PC-3 (cell line): Measurements from ENCODE around the gene ITPR3. TPM values are rescaled to one million over a fixed set of nuclear protein-coding genes. Genes with fewer than 3 reads are reported as not detected.
A peak's percentile ranks its signal among the peaks of the same experiment; 100 is the strongest.

Experiments
- ATAC-seq: fragments of 200-7000 bp; cut with Tn5 transposase; 2 replicates; pipeline ENCODE4 v1.9.1; 2020; ENCODE audit warnings: mild to moderate bottlenecking, moderate library complexity
- BruUV-seq: library from RNA; stranded (reverse); fragments of 400-500 nt; replicated peaks from 2 replicates; lab custom pipeline; 2021; lab: Mats Ljungman, UMichigan
- CTCF ChIA-PET: fragments of 300-600 bp; sonication (Branson Sonifier 250); formaldehyde crosslinking; loops from one replicate; lab custom pipeline; 2022; ENCODE audit warnings: antibody characterized with exemption; lab: Charles Lee
- POLR2A ChIA-PET: fragments of 300-600 bp; sonication (Branson Sonifier 250); formaldehyde crosslinking; loops from one replicate; lab custom pipeline; 2022; ENCODE audit warnings: antibody characterized with exemption; ENCODE audit not compliant: unreplicated experiment; lab: Charles Lee
- DNase-seq: peaks from one replicate; pipeline ENCODE4 v3.0.0-alpha.2; 2015
- H2AFZ ChIP-seq: fragments of 300-600 bp; sonication (generic); 2 replicates; pipeline ENCODE4 v1.6.0; 2016; ENCODE audit warnings: antibody characterized with exemption, low read length
- H3F3A ChIP-seq: fragments of 300-600 bp; sonication (generic); one replicate; pipeline ENCODE4 v1.6.0; 2017; ENCODE audit warnings: antibody characterized with exemption, low read length, control low read depth, mild to moderate bottlenecking; ENCODE audit not compliant: unreplicated experiment
- H3K27ac ChIP-seq: fragments of 300-600 bp; sonication (generic); 2 replicates; pipeline ENCODE4 v1.5.1; 2016; ENCODE audit warnings: mild to moderate bottlenecking, low read length
- H3K27me3 ChIP-seq: fragments of 300-600 bp; sonication (generic); 2 replicates; pipeline ENCODE4 v1.6.1; 2016; ENCODE audit warnings: low read length, mixed read lengths
- H3K36me3 ChIP-seq: fragments of 300-600 bp; sonication (generic); 2 replicates; pipeline ENCODE4 v1.6.1; 2016; ENCODE audit warnings: low read depth, mixed run types, low read length, mixed read lengths
- H3K4me1 ChIP-seq: fragments of 300-600 bp; sonication (generic); 2 replicates; pipeline ENCODE4 v1.5.1; 2016; ENCODE audit warnings: low read length; ENCODE audit not compliant: insufficient read depth
- H3K4me2 ChIP-seq: fragments of 300-600 bp; sonication (generic); 2 replicates; pipeline ENCODE4 v1.6.0; 2016; ENCODE audit warnings: low read length
- H3K4me3 ChIP-seq: fragments of 300-600 bp; sonication (generic); 2 replicates; pipeline ENCODE4 v1.5.1; 2016; ENCODE audit warnings: mild to moderate bottlenecking, low read length, mixed read lengths
- H3K79me2 ChIP-seq: fragments of 300-600 bp; sonication (generic); 2 replicates; pipeline ENCODE4 v1.6.1; 2017; ENCODE audit warnings: low read length, mixed read lengths
- H3K9ac ChIP-seq: fragments of 300-600 bp; sonication (generic); 2 replicates; pipeline ENCODE4 v1.6.0; 2016; ENCODE audit warnings: mild to moderate bottlenecking, low read length
- H3K9me2 ChIP-seq: fragments of 300-600 bp; sonication (generic); replicated peaks from 2 replicates; pipeline ENCODE4 v1.6.1; 2016; ENCODE audit warnings: mixed run types, low read length, mixed read lengths
- H3K9me3 ChIP-seq: fragments of 300-600 bp; sonication (generic); 2 replicates; pipeline ENCODE4 v1.6.1; 2016; ENCODE audit warnings: low read length, mixed read lengths
- H4K20me1 ChIP-seq: fragments of 300-600 bp; sonication (generic); 2 replicates; pipeline ENCODE4 v1.6.1; 2016; ENCODE audit warnings: low read length, mixed read lengths
- CTCF ChIP-seq: fragments of 300-600 bp; sonication (generic); conservative IDR thresholded peaks from 2 replicates; pipeline ENCODE4 v1.5.1; 2017; ENCODE audit warnings: antibody characterized with exemption, low read depth, mild to moderate bottlenecking, low read length
- EZH2 ChIP-seq: fragments of 300-600 bp; sonication (generic); IDR thresholded peaks from one replicate; pipeline ENCODE4 v1.6.1; 2017; ENCODE audit warnings: antibody characterized with exemption, mild to moderate bottlenecking, low read length; ENCODE audit not compliant: unreplicated experiment
- EZH2phosphoT487 ChIP-seq: fragments of 300-600 bp; sonication (generic); IDR thresholded peaks from 2 replicates; pipeline ENCODE4 v1.6.1; 2018; ENCODE audit warnings: mild to moderate bottlenecking, antibody characterized with exemption, low read length, borderline replicate concordance
- intact Hi-C: fragments of 100-400 bp; cut with micrococcal nuclease; formaldehyde crosslinking; loops from 2 replicates; pipeline ENCODE4 v1.9.0; 2023
- microRNA-seq: library from miRNA; unstranded; fragments of <30 nt; microRNA quantifications from one replicate; pipeline ENCODE4 v1.1.0, GENCODE V29; 2020; ENCODE audit not compliant: unreplicated experiment
- total RNA-seq: library from RNA; depleted of rRNA; stranded (reverse); fragments of >200 nt; gene quantifications from 2 replicates; pipeline ENCODE4 v1.2.3, GENCODE V29; 2014; rRNA removed

The ITPR3 gene
- total RNA-seq, 1 experiment from 2014 or later = 41.8 TPM

GRCh38 chr6:33745548-33745947, 124.4 kb downstream of the ITPR3 start:
- Histone ChIP-seq H3K9me3 (no peaks in the 10 kb centered on the region), H3K9me2 (no peaks in the 10 kb centered on the region), H3K9ac (no peak overlapping the region), H3F3A (no peaks in the 10 kb centered on the region), H3K36me3 (no peaks in the 10 kb centered on the region), H2AFZ (no peak overlapping the region), H3K4me2 (no peak overlapping the region), H3K79me2 (no peaks in the 10 kb centered on the region), H4K20me1 (no peaks in the 10 kb centered on the region), H3K27me3 (no peaks in the 10 kb centered on the region), H3K4me1 (peaks cover 6% of the 10 kb centered on the region), H3K27ac (no peak overlapping the region), H3K4me3 (no peak overlapping the region)
- TF ChIP-seq EZH2phosphoT487 = no peak
- TF ChIP-seq EZH2 = no peak
- TF ChIP-seq CTCF = no peak
- intact Hi-C loops = loop anchor here (2.0 kb wide), 1 partner anchor 33 kb away; no protein-coding TSS in a partner anchor
- POLR2A ChIA-PET = no interaction called here
- no TSS peak for BruUV-seq
- CTCF ChIA-PET = no interaction called here
- no peak for ATAC-seq
- DNase-seq = no peak

Small RNA genes lying within 50 kb of the gene (microRNA-seq; reads per million reads assigned to microRNA genes)
- 11.5 reads per million, percentile 38 among the genes with 10 or more reads in this experiment for gene MIR3934

Other genes starting within 250 kb of the ITPR3 start
- 60.6 and 66.7 TPM in 2 replicates for gene KIFC1, start 229.5 kb upstream of the ITPR3 start, total RNA-seq
- gene PHF1, start 210.3 kb upstream of the ITPR3 start, total RNA-seq = 36.6 and 40.3 TPM in 2 replicates
- gene CUTA, start 203.2 kb upstream of the ITPR3 start, total RNA-seq = 227 and 242 TPM in 2 replicates
- 1.9 and 2.9 TPM in 2 replicates for gene SYNGAP1, start 201.3 kb upstream of the ITPR3 start, total RNA-seq
- gene ZBTB9, start 166.7 kb upstream of the ITPR3 start, total RNA-seq = 7.0 and 9.1 TPM in 2 replicates
- 15.1 and 23.7 TPM in 2 replicates for gene BAK1, start 41.0 kb upstream of the ITPR3 start, total RNA-seq
- 70.0 and 107 TPM in 2 replicates for gene UQCC2, start 90.4 kb downstream of the ITPR3 start, total RNA-seq
- gene IP6K3, start 125.6 kb downstream of the ITPR3 start, total RNA-seq = not detected in 2 replicates
- 54.5 and 83.6 TPM in 2 replicates for gene LEMD2, start 167.8 kb downstream of the ITPR3 start, total RNA-seq
- not detected in 2 replicates for gene MLN, start 182.7 kb downstream of the ITPR3 start, total RNA-seq